HG03469 (cell line): Measurements from ENCODE around the gene DNM2.
"Not testable (repeated sequence)": the region's sequence is repeated elsewhere in the genome, so short reads cannot be mapped to it uniquely, and the experiment has no call there.

Experiments used
- ATAC-seq: cut with Tn5 transposase; IDR thresholded peaks from one replicate; pipeline ENCODE4 v1.9.1; 2021; ENCODE audit warnings: mild to moderate bottlenecking, moderate library complexity, moderate number of reproducible peaks; ENCODE audit not compliant: unreplicated experiment

The DNM2 gene

DNA sequence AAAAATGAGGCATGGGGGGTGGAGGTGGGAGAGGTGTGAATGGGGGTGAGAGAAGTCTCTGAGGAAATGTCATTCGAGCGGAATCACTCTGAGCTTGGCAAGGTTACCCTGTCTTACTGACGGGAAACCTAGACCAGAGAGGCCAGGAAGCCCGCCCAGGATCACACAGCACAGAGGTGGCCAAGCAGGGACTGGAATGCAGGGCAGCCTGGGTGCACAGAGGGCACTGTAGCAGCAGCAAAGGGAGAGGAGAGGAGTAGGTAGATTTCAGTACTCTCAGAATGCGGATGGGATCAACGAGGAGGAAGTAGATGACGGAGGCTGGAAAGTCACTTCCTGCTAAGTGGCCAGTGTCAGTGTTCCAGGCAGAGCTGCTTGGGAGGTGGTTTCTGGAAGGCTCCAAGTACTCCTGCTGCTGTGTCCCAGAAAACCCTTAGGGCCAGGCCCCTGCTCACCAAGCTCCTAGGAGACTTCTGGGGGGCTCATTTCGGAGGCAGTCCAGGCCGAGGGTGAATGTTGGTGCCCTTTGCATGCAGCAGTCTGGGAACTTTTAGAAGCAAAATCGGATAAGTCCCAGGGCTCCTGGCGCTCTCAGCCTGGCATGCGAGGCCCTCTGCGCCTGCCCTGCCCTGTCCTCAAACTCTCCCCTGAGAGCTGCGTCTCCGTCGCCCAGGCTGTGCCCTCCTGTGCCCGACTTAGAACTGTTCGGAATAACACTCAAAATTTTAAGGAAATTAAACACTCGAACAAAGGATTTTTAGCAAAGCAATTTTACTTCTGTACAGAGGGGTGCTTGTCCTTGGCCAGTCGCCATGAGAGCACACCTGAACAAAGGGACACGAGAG is 33.5 kb downstream of the DNM2 start:
- no peak for ATAC-seq

DNA sequence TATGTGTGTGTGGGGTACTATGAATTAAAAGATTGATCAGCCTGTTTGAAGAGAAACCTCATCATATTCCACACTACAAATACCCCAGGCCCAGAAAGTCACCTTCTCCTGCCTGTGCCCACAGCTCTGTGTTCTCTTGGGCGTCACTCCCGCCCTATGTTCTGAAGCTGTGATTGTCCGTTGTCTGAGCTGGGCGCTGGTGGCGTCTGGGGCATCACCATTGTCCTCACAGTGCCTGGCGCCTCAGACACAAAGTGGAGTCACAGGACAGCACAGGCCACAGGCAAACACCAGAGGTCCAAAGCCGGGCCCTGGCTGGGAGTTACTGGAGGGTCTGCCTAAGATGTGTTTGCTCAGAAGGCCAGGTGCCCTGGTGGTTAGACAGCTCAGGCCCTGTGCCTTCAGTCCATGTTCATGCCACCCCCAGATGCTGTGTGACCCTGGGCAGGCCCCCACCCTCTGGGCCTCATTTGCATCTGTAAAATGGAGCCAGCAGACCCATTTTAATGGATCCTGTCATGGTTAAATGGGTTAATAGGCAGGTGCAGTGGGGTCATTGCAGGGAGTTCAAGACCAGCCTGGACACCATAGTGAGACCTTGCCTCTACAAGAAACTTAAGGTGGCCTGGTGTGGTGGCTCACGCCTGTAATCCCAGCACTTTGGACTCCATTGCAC is 34.5 kb downstream of the DNM2 start:
- no peak for ATAC-seq

DNA sequence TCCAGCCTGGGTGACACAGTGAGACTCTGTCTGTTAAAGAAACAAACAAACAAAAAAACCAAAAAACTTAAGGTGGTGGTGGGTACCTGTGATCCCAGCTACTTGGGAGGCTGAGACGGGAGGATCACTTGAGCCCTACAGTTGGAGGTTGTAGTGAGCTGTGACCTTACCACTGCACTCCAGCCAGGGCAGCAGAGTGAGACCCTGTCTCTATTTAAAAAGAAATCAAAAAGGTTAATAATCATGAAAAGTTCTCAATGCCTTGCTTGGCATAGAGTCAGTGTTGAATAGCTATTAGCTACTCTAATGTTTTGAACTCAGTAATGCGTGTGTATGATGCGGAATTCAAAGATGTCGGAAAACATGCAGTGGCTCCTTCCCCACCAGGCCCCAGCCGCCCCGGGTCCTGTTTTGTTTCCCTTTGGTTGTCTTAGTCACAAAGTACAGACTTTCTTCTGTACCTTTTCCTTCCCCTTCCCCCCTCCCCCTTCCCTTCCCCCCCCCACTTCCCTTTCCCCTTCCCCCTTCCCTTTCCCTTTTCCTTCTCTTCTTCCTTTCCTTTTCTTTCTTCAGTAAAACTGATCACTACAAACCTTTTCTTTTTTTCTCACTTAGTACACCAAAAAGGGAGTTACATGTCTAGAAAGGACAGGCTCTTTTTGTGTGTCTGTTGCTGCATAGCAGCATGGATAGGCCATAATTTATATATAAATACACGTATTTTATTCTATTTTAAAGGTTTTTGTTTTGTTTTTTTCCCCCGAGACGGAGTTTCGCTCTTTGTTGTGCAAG is 35.2 kb downstream of the DNM2 start:
- no peak for ATAC-seq

DNA sequence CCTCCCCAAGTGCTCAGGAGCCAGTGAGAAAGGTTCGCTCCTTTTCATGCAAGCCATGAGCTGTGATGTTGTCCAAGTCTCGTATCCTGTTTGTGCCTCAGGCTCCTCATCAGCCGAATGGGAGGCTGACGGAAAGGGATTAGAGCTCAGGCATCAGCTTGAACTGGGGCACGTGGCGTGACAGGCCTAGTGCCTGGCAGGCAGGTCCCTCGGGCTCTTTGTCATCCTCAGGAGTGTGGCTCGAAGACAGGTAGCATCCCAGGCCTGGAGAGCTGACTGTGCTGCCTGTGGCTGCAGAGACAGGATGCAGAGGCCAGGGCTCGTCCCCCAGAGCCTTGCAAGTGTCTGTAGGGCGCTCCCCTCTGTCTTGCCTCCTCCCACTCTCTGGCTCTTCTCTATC is 38.5 kb downstream of the DNM2 start:
- ATAC-seq = no peak

DNA sequence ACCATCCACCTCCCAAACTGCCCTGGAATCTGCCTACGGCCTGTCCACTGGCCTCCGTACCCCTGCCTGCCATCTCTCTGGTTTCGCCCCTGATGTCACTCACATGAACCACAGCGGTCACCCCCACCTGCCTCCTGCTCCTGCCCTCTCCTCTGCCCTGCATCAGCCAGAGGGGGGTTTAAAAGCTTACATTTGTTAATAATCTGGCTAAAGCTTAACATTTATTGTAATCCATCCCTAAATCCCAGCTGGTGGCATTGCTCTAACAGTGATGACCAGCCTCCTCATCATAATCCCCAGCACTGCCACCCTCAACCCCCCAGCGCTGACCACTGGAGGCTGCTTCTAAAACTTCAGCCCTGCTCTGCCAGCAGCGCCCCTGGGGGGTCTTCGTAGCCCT is 38.9 kb downstream of the DNM2 start:
- no peak for ATAC-seq

GRCh38 chr19:10758050-10758449 is 40.2 kb downstream of the DNM2 start:
- ATAC-seq = not testable (repeated sequence)

DNA sequence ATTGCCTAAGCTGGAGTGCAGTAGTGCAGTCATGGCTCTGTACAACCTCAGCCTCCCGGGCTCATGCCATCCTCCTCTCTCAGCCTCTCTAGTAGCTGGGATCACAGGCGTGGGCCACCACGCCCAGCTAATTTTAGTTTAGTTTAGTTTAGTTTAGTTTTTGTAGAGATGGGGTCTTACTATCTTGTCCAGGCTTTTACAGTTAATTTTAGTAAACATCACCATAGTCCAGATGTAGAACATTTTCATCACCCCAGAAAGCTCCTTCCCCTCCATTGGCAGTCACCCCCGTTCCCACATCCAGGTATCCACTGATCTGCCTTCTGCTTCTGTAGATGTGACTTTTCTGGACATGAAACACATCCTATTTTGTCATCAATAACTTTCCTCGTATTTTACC is 41.1 kb downstream of the DNM2 start:
- ATAC-seq = no peak

- ATAC-seq = no peak
Observed at GRCh38 chr19:10760273-10760944, 42.5 kb downstream of the DNM2 start.

- no peak for ATAC-seq
Observed at GRCh38 chr19:10761443-10762250, 43.8 kb downstream of the DNM2 start.

GRCh38 chr19:10762656-10763055 is 44.8 kb downstream of the DNM2 start:
- no peak for ATAC-seq

DNA sequence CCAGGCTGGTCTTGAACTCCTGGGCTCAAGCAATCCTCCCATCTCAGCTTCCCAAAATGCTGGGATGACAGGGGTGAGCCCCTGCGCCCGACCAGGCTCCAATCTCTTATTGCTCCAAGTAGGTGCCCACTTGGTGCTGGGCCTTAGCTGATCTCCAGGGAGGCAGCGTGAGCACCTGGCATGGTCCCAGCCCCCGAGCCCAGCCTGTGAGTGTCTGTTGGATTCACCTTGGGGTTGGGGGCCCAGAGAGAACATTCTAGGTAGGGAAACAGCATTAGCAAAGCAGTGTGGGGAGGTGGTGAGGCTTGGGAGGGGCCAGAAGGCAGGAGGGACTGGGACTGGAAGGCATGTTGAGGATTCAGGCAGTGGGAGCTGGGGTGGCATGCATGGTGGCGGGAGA is 45.5 kb downstream of the DNM2 start:
- no peak for ATAC-seq

- no peak for ATAC-seq
Observed at GRCh38 chr19:10763828-10764339, 46.0 kb downstream of the DNM2 start.

DNA sequence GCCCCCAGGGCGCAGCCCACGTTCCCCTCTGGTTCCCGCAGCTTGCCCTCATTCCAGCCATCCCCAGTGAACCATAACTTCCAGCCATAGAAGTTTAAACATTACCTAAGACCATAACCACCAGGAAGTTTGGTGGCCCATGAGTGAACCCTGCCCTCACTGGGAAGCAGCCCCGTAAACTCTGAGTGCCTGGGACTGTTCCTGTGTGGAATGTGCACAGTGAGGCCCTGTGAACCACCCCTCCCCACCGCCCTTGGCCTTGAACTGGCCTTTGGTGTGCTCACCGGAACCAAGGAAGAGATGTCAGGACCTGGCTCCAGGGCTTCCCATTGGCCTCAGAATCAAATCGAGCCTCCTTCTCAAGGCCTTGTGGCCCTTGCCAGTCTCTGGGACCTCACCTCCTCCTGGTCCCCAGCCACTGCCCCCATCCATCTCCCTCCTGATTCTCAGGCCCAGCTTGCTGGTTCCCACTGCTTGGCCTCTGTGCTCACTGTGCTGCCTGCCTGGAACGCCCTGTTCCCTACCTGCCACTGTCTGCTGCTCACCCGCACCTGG is 46.5 kb downstream of the DNM2 start:
- no peak for ATAC-seq

GRCh38 chr19:10766049-10766623 is 48.3 kb downstream of the DNM2 start:
- no peak for ATAC-seq

DNA sequence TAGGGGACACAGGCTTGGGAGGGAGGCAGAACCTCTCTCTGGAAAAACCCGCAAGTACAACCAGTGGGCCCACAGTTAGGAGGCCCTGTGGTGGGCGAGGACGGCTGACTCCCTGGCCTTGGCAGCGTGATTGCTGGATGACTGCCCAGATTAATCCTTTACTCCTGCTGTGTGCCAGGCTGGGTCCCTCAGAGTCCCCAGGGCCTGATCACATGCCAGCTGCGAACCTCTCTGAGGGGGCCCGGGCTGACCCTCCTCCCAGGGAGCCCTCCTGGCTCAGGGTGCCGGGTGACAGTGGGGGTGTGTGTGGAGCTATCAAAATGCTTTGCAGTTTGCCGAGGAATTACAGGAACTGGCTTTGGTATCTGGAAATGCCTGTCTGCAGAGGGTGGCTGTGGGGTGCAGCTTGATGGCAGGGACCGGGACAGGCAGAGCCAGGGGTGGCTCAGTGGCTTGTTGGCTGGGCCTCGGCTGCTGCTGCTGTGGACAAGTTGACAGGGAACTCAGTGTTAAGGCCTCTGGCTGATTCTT is 48.9 kb downstream of the DNM2 start:
- no peak for ATAC-seq

DNA sequence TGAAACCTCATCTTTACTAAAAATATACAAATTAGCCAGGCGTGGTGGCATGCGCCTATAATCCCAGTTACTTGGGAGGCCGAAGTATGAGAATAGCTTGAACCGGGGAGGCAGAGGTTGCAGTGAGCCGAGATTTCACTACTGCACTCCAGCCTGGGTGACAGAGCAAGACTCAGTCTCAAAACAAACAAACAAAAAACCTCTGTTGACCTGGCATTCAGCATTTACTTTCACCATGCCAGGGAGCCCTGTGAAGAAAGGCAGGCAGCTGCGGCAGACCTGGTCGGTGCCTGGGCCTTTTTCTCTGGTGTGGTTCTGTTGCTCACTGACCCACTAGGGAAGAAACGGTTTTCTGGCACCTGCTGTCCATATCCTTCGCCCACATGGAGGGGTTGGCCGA is 49.8 kb downstream of the DNM2 start:
- ATAC-seq = no peak

- no peak for ATAC-seq
Observed at GRCh38 chr19:10768369-10768768, 50.5 kb downstream of the DNM2 start.

DNA sequence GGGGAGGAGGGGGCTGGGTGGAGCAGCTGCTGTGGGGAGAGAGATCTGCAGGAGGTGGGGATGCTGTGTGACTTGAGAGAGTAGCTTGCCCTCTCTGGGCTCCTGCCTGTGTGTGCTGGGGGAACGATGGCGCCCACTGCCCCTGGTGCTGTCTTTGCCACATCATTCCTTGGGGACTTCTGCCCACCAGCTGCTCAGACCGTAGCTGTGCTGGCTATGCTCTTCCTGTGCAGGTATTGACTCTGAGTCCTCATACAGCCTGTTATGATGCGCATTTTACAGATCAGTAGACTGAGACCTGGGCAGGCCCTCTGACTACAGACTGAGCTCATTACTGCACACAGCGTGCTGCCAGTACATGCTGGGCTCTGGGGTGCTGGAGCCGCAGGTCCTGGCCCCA is 51.1 kb downstream of the DNM2 start:
- ATAC-seq = no peak
